ENCODE data around the gene UCHL5.

Gene UCHL5, protein sequence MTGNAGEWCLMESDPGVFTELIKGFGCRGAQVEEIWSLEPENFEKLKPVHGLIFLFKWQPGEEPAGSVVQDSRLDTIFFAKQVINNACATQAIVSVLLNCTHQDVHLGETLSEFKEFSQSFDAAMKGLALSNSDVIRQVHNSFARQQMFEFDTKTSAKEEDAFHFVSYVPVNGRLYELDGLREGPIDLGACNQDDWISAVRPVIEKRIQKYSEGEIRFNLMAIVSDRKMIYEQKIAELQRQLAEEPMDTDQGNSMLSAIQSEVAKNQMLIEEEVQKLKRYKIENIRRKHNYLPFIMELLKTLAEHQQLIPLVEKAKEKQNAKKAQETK

DNA sequence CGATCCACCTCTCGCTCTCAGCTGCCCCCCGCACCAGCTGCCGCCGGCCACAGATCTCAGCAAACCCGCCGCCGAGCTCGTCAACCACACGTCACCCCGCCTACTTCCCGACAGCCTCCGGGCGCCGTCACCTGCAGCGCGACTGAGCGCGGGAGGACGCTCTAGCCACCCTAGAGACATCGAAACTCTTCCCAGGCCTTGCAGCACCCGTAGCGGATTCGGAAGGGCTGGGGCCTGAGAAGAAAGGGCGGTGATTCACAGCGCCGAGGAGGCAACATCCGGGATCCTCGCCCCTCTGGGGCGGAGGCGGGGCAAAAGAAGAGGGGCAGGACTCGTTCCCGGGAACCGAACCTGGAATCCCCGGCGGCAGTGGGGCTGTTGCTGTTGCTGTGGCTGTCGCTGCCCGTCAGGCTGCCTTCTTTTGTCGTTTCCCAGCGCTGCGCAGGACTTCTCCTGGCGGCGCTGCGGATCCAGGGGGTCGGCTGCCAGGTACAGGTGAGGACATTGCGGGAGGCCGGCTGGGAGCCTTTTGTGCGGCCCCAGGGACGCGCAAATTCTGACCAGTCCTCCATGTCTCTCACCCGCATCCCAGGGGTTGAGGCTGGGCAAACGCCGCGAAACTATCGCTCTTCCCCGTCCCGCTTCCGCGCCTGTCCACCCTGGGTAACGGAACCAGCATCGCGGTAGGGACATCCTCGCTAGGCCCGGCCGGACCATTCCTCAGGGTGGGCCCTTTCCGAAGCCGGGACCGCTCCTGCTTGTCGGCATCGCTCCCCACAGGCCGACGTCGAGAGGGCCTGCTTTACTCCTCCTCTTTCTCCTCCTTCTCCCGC, at the start of gene UCHL5, which contains the start of gene RO60:
Gene UCHL5 (minus strand): TSS at position 79 of the 833 bp plus-strand sequence. CDS start 100 bp downstream, outside the sequence.
Gene RO60 (plus strand): TSS at position 331 of the 833 bp plus-strand sequence. CDS start 9,443 bp downstream, outside the sequence.
- DNase-seq (ENCODE audit: low spot score), result peak; percentile 91

DNA sequence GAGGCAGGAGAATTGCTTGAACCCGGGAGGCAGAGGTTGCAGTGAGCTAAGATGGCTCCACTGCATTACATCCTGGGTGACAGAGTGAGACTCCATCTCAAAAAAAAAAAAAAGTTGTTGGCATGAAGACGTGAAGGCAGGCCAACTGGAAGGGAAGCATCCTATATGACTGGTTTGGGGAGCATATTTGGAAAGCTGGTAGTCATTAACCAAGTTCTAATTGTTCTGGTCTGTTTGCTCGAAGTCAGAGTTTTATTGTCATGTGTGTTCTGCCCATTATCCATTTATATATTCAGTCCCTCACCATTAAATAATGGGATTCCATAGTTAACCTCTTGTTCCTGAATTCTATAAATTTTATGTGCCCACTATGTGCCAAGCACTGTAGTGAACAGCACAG, 49.3 kb upstream of the UCHL5 start:
- DNase-seq (ENCODE audit: low spot score), result no peak

DNA sequence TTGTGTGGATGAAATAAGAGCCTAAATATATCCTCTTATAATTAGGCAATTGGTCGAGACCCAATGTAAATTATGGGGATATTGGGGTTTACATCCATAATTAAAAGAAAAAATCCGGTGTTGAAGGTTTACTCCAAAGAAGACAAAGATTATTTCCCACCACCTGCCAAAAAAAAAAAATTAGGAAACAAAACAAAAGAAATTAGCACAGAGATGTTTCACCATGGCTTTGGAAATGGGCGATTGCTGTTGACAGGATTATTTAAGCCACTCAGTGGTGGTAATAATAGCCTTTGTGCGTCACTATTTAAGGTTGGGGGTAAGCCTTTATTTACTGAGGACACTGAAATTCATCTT, 46.6 kb upstream of the UCHL5 start:
- DNase-seq (ENCODE audit: low spot score), result no peak

- DNase-seq (ENCODE audit: low spot score), result peak; percentile 88
These were observed 46.0 kb upstream of the UCHL5 start, which contains the start of gene GLRX2 for GRCh38 chr1:193104907-193105820. TSS of gene GLRX2 (minus strand) at chr1:193105414. CDS start at chr1:193105382, 32 bp downstream.

DNA sequence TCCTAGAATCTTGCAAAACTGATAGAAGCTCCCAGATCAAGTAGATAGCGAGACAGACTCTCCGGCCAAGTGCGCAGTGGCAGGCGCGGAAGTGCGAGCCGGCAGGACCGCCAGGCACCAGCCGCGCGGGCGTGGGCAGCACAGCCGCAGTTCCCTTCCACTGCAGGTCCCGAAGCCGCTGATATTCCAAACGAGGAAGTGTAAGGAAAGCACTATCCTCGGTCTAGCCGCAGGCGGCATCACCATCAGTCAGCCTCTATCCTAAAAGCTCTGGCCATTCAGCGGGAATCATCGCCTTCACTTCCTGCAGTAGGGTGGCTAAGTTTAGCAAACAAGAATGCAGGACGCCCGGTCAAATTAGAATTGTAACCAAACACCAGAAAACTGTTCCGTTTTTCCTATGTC, 45.3 kb upstream of the UCHL5 start:
- peak; percentile 41 for DNase-seq (ENCODE audit: low spot score)

DNA sequence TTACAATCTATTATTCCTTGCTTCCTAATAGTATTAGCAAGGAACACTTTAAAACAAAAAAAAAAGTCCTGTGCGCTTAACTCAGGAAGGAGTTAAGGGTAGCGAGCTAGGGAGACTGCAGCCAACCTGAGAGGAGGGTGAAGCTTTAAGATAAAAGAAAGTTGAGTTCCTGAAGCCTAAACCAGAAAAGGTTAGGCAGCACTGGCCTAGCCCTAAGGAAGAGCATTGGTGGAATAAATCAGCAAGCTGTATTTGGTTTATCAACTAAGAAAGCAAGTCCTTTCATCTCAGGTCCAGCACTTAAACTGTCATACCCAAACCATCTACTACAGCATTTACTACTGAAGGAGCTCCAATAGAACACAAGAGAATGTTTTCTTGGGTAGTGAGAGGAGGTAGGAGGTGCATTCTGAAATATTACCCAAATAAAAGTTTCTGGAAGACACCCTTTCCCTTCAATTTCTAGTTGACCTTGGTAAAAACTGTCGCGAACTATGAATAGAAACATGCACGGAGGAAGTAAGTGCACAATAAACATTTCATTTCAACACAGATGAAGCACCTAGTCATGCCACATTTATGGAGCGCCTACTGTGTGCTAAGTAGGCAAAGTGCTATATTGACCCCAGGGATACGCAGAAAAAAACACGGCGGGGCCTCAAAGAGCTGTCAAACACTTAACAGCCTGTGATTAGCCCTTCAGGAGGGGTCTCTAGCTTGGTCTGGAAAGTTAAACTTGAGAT, 44.8 kb upstream of the UCHL5 start:
- no peak for DNase-seq (ENCODE audit: low spot score)

DNA sequence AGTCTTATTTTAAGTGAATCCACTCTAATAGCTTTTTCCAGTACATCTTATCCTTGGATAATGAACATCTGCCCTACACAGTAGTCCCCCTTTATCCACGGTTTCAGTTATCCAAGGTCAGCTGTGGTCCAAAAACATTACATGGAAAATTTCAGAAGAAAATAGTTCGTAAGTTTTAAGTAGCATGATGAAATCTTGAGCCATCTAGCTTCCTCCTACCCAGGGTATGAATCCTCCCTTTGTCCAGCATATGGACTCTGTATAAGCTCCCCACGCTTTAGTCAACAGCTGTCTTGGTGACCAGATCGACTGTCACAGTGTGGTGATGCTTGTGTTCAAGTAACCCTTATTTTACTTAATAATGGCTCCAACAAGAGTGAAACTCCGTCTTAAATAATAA, 43.5 kb upstream of the UCHL5 start:
- no peak for DNase-seq (ENCODE audit: low spot score)

DNA sequence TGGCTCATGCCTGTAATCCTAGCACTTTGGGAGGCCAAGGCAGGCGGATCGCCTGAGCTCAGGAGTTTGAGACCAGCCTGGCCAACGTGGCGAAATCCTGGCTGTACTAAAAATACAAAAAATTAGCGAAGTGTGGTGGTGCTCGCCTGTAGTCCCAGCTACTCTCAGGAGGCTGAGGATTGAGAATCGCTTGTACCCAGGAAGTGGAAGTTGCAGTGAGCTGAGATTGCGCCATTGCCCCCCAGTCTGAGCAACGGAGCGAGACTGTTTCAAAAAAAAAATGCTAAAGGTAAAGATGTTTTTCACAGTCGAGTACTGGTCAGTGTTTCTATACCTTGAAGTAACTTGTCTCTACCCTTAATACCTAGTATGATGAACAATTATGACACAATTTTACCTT, 35.0 kb upstream of the UCHL5 start:
- no peak for DNase-seq (ENCODE audit: low spot score)

GRCh38 chr1:193090865-193091264, 31.7 kb upstream of the UCHL5 start:
- no peak for DNase-seq (ENCODE audit: low spot score)

DNA sequence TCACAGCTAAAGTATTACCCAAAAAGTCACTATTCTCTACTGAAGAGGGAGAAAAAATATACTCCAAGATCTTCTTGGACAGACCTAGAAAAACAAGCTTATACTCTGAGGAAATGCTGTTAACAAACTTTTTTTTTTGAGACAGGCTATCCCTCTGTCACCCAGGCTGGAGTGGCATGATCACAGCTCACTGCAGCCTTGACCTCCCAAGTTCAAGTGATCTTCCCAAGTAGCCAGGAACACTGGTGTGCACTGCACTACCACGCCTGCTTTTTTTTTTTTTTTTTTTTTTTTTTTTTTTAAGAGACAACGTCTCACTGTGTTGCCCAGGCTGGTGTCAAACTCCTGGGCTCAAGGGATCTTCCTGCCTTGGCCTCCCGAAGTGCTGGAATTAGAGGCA, 28.7 kb upstream of the UCHL5 start:
- no peak for DNase-seq (ENCODE audit: low spot score)

- DNase-seq (ENCODE audit: low spot score), result no peak
These were observed 27.2 kb upstream of the UCHL5 start for GRCh38 chr1:193086342-193086741.

DNA sequence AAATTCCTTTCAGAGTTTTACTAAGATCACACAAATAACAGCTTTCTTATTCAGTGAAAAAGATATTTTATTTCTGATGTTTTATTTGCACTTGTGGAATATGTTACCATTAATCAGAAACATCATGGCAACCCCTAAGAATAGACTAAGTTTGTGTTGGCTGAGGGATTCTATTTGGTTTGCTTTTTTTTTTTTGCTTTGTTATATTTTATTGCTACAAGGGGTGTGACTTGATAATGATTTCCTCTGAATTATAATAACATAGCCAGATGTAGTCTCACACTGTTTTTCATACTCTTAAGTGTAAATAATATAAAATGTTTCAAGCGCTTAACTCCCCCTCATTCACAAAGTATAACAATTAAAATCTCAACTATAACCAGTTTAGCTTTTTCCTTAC, 26.1 kb upstream of the UCHL5 start:
- DNase-seq (ENCODE audit: low spot score), result no peak

DNA sequence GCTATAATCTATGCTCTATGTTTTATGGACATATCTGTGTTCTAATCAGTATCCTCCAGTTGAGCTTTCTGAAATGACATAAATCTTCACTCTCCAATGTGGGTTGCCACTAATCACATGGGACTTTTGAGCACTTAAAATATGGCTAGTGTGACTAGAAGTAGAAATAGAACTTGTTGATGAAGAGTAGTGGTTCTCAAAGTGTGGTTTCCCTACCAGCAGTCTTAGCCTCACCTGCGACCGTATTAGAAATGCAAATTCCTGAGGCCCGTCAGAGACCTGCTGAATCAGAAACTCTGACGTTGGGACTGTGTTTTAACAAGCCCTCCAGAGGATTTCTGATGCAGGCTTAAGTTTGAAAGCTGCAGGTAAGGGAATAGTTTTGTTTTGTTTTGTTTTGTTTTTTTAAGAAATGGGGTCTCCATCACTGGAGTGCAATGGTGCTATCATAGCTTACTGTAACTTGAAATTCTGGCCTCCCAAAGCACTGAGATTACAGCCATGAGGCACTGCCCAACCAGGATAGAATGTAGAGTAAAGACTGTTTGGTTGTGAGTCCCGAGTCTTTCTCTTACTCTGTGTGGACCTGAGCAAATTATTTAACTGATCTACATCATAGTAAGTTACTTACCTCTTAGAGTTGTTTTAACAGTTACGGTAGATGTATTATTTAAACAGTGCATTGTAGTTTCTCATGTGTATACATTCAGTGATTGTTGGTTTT, 24.4 kb upstream of the UCHL5 start:
- DNase-seq (ENCODE audit: low spot score), result no peak

DNA sequence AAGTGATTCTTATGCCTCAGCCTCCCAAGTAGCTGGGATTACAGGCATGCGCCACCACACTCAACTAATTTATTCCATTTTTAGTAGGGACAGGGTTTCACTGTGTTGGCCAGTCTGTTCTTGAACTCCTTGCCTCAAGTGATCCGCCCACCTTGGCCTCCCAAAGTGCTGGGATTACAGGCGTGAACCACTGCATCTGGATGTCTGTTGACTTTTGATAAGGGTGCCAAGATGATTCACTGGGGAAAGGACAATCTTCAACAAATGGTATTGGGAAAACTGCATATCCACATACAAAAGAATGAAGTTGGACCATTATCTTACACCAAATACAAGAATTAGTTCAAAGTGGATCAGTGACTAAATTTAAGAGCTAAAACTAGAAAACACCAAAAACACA, 20.0 kb upstream of the UCHL5 start:
- DNase-seq (ENCODE audit: low spot score), result no peak

DNA sequence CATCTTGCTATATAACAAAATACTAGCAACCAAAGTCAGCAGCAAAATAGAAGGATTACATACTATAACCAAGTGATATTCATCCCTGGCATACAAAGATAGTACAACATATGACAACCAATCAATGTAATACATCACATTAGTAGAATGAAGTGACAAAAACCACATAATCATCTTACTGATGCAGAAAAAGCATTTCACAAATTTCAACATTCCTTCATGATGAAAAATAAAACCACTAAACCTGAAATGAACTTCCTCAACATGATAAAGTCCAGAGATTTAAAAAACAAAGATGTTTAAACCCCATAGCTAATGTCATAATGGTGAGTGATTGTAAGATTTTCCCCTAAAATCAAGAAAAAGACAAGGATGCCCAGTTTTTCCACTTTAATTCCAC, 18.8 kb upstream of the UCHL5 start:
- DNase-seq (ENCODE audit: low spot score), result no peak

DNA sequence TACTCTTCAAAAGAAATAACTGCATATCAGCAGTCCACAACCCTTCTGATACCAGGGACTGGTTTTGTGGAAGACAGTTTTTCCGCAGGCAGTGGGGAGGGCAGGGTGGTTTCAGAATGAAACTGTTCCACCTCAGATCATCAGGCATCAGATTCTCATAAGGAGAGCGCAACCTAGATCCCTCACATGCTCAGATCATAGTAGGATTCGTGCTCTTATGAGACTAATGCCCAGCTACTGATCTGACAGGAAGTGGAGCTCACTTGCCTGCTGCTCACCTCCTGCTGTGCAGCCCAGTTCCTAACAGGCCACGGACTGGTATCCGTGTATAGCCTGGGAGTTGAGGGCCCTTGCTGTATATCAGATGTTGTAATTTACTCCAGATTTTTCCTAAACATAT, 11.8 kb upstream of the UCHL5 start:
- no peak for DNase-seq (ENCODE audit: low spot score)

- DNase-seq (ENCODE audit: low spot score), result no peak
These were observed 11.2 kb upstream of the UCHL5 start for GRCh38 chr1:193070386-193070753.

- peak; percentile 4 for DNase-seq (ENCODE audit: low spot score)
These were observed 10.7 kb upstream of the UCHL5 start for GRCh38 chr1:193069748-193070385.

GRCh38 chr1:193068013-193068412, 8.9 kb upstream of the UCHL5 start:
- DNase-seq (ENCODE audit: low spot score), result no peak

DNA sequence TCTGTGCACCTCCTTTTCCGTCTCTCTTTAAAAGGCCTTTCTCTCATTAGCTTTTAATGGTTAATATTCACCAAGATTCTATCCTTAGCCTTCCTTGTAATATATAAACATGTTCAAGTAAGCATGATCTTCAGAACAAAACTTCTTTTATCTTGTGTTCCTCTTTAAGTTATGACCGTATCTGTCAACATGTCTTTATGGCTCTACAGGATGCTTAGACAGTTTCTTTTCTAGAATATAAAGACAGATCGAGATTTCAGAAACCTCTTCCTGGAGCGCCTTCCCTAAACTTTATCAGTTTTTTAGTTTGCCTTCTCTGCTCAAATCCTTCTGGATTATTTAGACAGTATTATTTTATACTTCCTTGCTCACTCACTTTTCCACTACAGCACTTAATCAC, 7.4 kb upstream of the UCHL5 start:
- no peak for DNase-seq (ENCODE audit: low spot score)
